Measurements from ENCODE around the gene LSM14B.

DNA sequence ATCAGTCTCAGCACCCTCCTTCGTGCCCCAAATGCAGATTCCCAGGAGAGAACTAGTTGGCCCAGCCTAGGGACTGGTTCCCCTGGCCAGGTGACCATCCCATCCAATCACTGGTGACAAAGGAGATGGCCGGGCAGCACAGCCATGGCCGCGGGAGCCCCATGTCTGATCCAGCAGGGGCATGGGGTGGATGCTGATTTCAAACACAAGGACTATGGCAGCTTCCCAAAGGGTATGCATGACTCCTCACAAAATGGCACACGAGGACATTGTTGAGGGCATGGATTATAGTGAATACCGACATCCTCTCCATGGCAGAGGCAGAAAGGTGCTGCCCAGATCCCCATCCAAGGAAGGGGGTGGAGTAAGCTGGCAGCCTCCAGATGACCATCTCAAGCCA, 9.9 kb upstream of the LSM14B start:
- TF ChIP-seq POLR2A (IDR thresholded peaks at IDR 0.05), result no peak
- TF ChIP-seq, protein P1, sequence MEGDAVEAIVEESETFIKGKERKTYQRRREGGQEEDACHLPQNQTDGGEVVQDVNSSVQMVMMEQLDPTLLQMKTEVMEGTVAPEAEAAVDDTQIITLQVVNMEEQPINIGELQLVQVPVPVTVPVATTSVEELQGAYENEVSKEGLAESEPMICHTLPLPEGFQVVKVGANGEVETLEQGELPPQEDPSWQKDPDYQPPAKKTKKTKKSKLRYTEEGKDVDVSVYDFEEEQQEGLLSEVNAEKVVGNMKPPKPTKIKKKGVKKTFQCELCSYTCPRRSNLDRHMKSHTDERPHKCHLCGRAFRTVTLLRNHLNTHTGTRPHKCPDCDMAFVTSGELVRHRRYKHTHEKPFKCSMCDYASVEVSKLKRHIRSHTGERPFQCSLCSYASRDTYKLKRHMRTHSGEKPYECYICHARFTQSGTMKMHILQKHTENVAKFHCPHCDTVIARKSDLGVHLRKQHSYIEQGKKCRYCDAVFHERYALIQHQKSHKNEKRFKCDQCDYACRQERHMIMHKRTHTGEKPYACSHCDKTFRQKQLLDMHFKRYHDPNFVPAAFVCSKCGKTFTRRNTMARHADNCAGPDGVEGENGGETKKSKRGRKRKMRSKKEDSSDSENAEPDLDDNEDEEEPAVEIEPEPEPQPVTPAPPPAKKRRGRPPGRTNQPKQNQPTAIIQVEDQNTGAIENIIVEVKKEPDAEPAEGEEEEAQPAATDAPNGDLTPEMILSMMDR (IDR thresholded peaks at IDR 0.05), result no peak

All from heart left ventricle (tissue), 13 donors.